ENCODE data around the gene OFD1. TPM values are rescaled to one million over a fixed set of nuclear protein-coding genes. Genes with fewer than 3 reads are reported as not detected.
A peak's percentile ranks its signal among the peaks of the same experiment; 100 is the strongest.

Gene OFD1
- total RNA-seq, 1 donor from 2014 or later, result 7.1 TPM

DNA sequence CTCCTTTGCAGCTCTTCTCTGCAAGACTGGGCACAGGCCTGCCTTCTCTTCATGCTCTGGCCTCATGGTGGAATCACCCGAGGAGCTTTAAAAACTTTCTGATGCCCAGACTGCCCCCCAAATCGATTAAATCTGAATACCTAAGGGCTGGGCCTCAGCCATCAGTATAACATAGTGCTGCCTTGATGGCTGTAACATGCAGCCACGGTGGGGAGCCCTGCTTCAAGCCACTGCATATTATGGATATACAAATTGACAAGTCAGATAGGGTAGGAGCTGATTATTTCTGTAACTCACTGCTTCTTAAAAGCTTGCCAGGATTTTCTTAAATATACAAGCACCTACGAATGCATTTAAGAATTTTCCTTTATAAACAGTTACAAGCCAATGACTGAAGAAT, 41.8 kb downstream of the OFD1 start:
- intact Hi-C loops (cut with DNase I), result no loop called here
- ATAC-seq (no peak), DNase-seq (ENCODE audit: missing footprints) (no peak)

DNA sequence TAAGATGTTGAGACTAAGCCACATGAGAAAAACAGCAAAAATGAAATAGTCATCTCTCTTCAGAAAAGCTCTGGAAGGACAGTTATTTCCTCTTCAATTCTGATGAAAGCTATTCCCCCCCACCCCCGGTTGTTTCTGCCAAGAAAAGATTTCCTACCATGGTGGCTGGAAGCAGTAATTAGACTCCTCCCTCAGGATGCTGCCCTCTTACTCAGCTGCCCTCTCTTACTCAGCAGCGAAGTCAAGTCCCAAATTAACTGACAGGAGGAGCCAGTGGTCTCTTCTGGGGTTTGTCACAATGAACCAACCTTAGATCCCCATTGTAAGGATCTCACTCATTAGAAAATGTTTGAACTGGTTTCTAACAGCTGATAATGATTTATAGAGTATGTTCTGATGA, 44.4 kb downstream of the OFD1 start:
- intact Hi-C loops (cut with DNase I), result no loop called here
- no peak for ATAC-seq

GRCh38 chrX:13780868-13781427, 46.4 kb downstream of the OFD1 start:
- intact Hi-C loops (cut with DNase I), result no loop called here
- no peak for DNase-seq (ENCODE audit: missing footprints)
- ATAC-seq, result no peak

More for the DNA sequence above, 44.4 kb downstream of the OFD1 start:
- DNase-seq (ENCODE audit: missing footprints), result no peak

GRCh38 chrX:13786048-13786447, 51.5 kb downstream of the OFD1 start:
- intact Hi-C loops (cut with DNase I), result no loop called here
- no peak for DNase-seq (ENCODE audit: missing footprints)
- ATAC-seq, result no peak

GRCh38 chrX:13790206-13791131, 55.9 kb downstream of the OFD1 start:
- no peak for DNase-seq (ENCODE audit: missing footprints)
- intact Hi-C loops (cut with DNase I), result no loop called here
- no peak for ATAC-seq

DNA sequence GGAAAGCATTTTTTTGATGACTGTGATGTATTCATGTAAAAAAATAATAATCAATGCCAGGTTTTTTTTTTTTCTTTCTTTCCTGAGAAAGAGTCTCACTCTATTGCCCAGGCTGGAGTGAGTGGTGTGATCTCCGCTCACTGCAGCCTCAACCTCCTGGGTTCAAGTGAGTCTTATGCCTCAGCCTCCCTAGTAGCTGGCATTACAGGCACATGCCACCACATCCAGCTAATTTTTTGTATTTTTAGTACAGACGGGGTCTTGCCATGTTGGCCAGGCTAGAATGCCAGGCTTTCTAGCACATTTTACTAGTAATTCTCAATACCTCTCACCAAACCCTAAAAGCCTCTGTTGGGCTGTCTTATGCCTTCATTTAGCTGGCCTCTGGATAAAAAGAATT, 56.6 kb downstream of the OFD1 start:
- intact Hi-C loops (cut with DNase I), result no loop called here
- DNase-seq (ENCODE audit: missing footprints), result no peak

DNA sequence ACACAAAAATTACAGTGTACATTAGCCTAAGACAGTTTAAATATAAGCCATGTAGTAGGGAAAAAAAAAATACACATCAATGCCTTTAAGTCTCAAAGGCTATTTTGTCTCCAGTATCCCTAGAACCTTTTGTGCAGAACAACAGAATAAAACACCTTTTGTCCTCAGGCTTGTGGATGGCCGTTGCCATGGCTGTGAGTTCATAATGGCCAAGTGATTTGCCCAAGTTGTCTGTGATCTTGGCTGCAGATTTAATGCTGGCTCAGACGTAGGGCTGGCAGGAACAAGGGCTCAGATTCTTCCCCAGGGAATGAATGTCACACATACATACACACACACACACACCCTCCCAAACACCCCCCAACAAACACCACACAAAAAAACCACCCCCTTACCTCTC, 57.0 kb downstream of the OFD1 start:
- DNase-seq (ENCODE audit: missing footprints), result no peak
- ATAC-seq, result peak; percentile 28
- intact Hi-C loops (cut with DNase I), result no loop called here

More for the DNA sequence above, 56.6 kb downstream of the OFD1 start:
- no peak for ATAC-seq

DNA sequence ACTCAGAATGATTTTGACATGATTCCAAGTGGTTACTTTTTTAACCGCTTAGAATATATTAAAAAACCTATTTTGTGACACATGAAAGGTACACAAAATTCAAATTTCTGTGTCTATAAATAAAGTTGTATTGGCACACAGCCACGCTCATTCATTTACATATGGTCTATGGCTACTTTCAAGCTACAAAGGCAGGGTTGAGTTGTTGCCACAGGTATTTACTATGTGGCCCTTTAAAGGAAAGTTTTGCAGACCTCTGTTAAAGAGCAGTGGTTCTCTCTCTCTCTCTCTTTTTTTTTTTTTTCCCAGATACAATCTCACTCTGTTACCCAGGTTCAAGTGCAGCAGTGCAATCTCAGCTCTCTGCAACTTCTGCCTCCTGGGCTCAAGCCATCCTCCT, 59.3 kb downstream of the OFD1 start:
- ATAC-seq (no peak), DNase-seq (ENCODE audit: missing footprints) (no peak)
- intact Hi-C loops (cut with DNase I), result no loop called here

DNA sequence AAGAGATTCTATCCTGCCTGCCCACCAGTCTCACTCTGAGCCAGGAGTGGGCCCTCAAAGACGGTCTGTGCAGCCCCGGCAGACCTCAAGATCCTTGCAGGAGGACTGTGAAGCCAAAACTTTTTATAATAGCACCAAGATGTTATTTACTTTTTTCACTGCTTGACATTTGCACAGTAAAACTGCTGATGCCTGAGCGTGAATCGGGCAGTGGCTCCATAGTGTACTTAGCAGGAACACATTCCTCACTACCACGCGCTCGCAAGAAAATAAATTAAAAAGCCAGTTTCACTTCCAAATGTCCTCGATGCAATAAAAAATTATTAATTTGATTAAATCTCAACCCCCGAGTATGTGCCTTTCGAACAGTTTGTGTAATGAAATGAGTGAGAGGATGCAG, 59.9 kb downstream of the OFD1 start:
- DNase-seq (ENCODE audit: missing footprints) (no peak), ATAC-seq (no peak)
- intact Hi-C loops (cut with DNase I), result no loop called here

DNA sequence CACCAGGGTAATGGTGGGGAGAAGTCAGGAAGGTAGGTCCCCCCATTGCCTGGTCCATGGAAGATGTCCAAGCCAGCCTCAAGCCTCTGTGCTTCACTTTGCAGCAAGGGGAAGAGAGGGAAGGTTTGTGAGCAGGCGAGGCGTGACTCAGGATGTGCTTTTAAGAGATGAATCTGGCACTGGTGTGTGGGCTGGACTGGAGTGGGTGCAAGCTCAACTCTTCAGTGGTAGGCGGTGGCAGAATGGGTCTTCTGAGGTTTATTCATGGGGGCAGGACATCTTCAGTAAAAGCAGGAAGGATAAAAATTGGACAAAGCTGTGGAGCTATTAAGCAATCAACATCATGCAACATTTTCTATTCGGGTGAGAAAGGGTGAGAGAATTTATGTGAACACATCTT, 63.0 kb downstream of the OFD1 start:
- ATAC-seq, result no peak
- DNase-seq (ENCODE audit: missing footprints), result no peak
- intact Hi-C loops (cut with DNase I), result no loop called here

GRCh38 chrX:13798184-13798583, 63.6 kb downstream of the OFD1 start:
- intact Hi-C loops (cut with DNase I), result no loop called here
- DNase-seq (ENCODE audit: missing footprints), result no peak
- no peak for ATAC-seq

GRCh38 chrX:13803116-13803515, 68.6 kb downstream of the OFD1 start:
- intact Hi-C loops (cut with DNase I), result no loop called here
- DNase-seq (ENCODE audit: missing footprints) (no peak), ATAC-seq (no peak)

DNA sequence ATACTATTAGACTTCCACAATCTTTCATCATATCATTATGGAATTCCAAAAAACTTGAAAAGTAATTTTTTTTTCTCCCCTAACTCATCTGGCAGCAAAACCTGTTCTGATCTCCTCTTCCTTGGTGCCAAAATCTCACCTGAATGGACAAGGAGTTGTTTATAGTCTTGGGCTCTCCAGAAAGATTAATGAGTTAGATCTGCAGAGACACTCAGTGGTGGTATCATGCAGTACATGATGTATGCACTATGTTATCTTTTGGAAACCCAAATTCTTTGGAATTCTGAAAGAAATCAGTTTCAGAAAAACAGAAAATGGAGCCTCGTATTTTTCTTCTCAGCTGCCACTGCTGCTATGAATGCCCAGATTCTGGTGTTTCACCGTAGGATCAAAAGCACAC, 70.7 kb downstream of the OFD1 start:
- DNase-seq (ENCODE audit: missing footprints) (no peak), ATAC-seq (no peak)
- intact Hi-C loops (cut with DNase I), result no loop called here

DNA sequence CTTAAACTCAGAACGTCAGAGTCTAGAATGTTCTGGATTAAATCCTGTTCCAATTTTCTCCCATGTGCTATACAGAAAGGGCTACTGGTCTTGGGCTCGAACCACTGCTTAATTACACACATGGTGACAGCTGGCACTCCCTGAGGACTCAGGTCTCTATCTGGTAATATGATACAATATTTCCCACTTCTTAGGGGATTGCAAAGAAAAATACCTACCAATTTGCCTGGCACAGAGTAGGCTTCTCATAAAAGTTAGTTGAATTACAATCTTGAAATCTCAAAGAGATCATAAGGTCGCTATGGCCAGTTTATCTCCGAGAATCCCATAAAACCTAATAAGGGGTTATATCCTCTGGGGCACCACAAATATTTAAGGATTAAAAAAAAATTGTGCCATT, 73.7 kb downstream of the OFD1 start:
- intact Hi-C loops (cut with DNase I), result no loop called here
- ATAC-seq (no peak), DNase-seq (ENCODE audit: missing footprints) (no peak)

DNA sequence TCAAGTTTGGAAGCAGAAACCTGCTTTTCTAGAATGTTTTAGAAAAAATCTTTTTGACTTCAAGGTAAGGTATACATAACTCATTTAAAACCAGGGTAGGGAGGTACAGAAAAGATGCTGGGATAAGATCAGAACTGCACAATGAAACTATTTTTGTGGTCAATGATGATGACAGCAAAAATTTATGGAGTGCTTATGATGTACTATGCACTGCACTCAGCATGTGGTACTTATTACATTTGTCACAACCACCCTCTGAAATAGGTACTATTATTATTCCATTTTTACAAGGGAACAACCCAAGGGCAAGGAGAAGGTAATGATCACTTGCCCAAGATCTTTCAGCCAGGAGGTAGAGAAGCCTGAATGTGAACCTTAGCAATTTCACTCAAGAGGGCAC, 74.3 kb downstream of the OFD1 start:
- DNase-seq (ENCODE audit: missing footprints) (no peak), ATAC-seq (no peak)
- intact Hi-C loops (cut with DNase I), result no loop called here

GRCh38 chrX:13815664-13816063, 81.1 kb downstream of the OFD1 start:
- ATAC-seq, result no peak
- DNase-seq (ENCODE audit: missing footprints), result no peak
- intact Hi-C loops (cut with DNase I), result no loop called here

GRCh38 chrX:13816176-13816575, 81.6 kb downstream of the OFD1 start:
- DNase-seq (ENCODE audit: missing footprints), result no peak
- no peak for ATAC-seq
- intact Hi-C loops (cut with DNase I), result no loop called here

DNA sequence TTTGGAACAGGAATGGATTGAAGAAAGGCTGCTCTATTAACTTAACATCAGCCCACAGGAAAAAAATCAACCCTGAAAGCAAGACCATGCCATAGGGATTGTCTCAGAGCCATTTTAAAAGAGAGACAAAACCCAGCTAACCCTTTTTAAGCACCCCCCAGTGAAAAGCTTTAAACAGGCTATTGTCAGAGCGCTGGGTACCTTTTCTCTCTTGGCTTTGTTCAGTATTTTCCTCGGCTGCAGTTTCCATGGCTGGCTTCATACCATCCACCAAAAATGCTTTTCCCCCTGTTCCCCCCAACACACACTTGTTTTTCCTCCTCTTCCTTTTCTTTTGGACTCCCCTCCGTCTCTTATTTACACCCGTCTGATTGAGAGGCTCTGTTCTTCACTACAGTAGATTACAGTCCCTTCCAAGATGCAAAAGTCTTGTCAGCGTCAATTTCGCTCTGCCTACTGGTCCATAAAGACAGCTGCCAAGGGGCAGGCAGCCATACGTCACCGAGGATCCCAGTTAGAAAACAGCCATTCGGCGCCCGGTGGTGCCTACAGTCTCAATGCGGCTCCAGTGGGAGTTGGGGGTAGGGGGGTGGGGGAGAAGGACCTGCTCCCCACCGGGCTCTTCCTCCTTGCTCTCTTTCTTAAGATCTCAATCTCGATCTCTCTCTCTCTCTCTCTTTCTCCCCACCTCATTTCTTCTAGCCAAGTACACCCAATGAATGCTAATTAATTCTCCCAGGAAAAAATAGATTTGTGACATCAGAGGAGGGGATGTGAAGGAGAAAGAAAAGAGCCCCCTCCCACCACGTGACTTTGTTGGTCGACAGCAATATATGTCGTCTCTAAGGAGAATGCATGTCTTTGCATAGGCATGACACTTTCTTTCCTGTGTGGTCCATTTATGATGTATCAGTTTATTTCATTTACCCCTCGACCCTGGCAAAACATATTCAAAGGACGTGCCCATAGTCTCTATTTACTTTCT, 82.4 kb downstream of the OFD1 start, which contains the start of gene GPM6B:
Gene GPM6B (minus strand): TSS at position 451 of the 985 bp plus-strand sequence. CDS start 189 bp downstream, at position 262.
- no peak for ATAC-seq
- intact Hi-C loops (cut with DNase I), result no loop called here
- DNase-seq (ENCODE audit: missing footprints), result no peak

Data from Right ventricle myocardium inferior (tissue), 1 donor.